Loucy (cell line): ENCODE measurements around the gene RPTOR.

Experiments used
- H2AFZ ChIP-seq: fragments of 200-600 bp; sonication (generic); 2 replicates; pipeline ENCODE4 v1.6.0; 2016; ENCODE audit warnings: antibody characterized with exemption, mild to moderate bottlenecking, low read length, moderate library complexity
- H3F3A ChIP-seq: fragments of 200-600 bp; 2 replicates; pipeline ENCODE4 v1.6.0; 2016; ENCODE audit warnings: antibody characterized with exemption, low read depth, mild to moderate bottlenecking
- H3K27me3 ChIP-seq: fragments of 200-600 bp; sonication (generic); 2 replicates; pipeline ENCODE4 v1.6.1; 2014; ENCODE audit warnings: low read length, mild to moderate bottlenecking; ENCODE audit not compliant: insufficient read depth, poor library complexity, severe bottlenecking
- H3K36me3 ChIP-seq: fragments of 200-600 bp; sonication (generic); 2 replicates; pipeline ENCODE4 v1.6.1; 2016; ENCODE audit warnings: low read length; ENCODE audit not compliant: insufficient read depth
- H3K4me1 ChIP-seq: fragments of 200-600 bp; sonication (generic); 2 replicates; pipeline ENCODE4 v1.5.1; 2014; ENCODE audit warnings: low read length, mild to moderate bottlenecking; ENCODE audit not compliant: insufficient read depth, poor library complexity, severe bottlenecking
- H3K4me2 ChIP-seq: fragments of 200-600 bp; sonication (generic); 2 replicates; pipeline ENCODE4 v1.6.0; 2014; ENCODE audit warnings: antibody characterized with exemption, low read length, low read depth, mild to moderate bottlenecking; ENCODE audit not compliant: poor library complexity, severe bottlenecking
- H3K4me3 ChIP-seq: fragments of 200-600 bp; sonication (generic); 2 replicates; pipeline ENCODE4 v1.5.1; 2014; ENCODE audit warnings: low read length, mild to moderate bottlenecking, mixed read lengths; ENCODE audit not compliant: poor library complexity, severe bottlenecking
- H3K79me2 ChIP-seq: fragments of 200-600 bp; sonication (generic); 2 replicates; pipeline ENCODE4 v1.6.1; 2014; ENCODE audit warnings: low read length; ENCODE audit not compliant: insufficient read depth
- H3K9ac ChIP-seq: fragments of 200-600 bp; sonication (generic); 2 replicates; pipeline ENCODE4 v1.6.0; 2014; ENCODE audit warnings: mild to moderate bottlenecking, low read depth, low read length, moderate library complexity; ENCODE audit not compliant: poor library complexity, severe bottlenecking
- H3K9me2 ChIP-seq: fragments of 200-600 bp; sonication (generic); replicated peaks from 2 replicates; pipeline ENCODE4 v1.6.1; 2016; ENCODE audit warnings: low read depth, low read length, mixed read lengths
- H3K9me3 ChIP-seq: fragments of 200-600 bp; sonication (generic); 2 replicates; pipeline ENCODE4 v1.6.1; 2014; ENCODE audit warnings: mild to moderate bottlenecking, antibody characterized with exemption, low read length, low read depth; ENCODE audit not compliant: insufficient read depth
- H4K20me1 ChIP-seq: fragments of 200-600 bp; sonication (generic); 2 replicates; pipeline ENCODE4 v1.6.0; 2014; ENCODE audit warnings: antibody characterized with exemption, low read length, mild to moderate bottlenecking; ENCODE audit not compliant: insufficient read depth, poor library complexity, severe bottlenecking
- EZH2phosphoT487 ChIP-seq: fragments of 200-600 bp; IDR thresholded peaks from 2 replicates; pipeline ENCODE4 v1.6.1; 2018; ENCODE audit warnings: antibody characterized with exemption, mild to moderate bottlenecking, moderate library complexity, borderline replicate concordance
- TF ChIP-seq, protein P1 (sequence below): fragments of 200-600 bp; sonication (generic); conservative IDR thresholded peaks from 2 replicates; pipeline ENCODE4 v1.5.1; 2014; ENCODE audit warnings: mild to moderate bottlenecking, antibody characterized with exemption, low read length

The RPTOR gene

GRCh38 chr17:80565343-80566053, 20.9 kb downstream of the RPTOR start:
- H3K27me3 ChIP-seq: no peaks in the 10 kb centered on the region
- H3K9ac ChIP-seq: no peak overlapping the region
- H4K20me1 ChIP-seq: no peaks in the 10 kb centered on the region
- no peaks in the 10 kb centered on the region for H3K9me2 ChIP-seq
- H3K9me3 ChIP-seq: no peaks in the 10 kb centered on the region
- peaks cover 56% of the 10 kb centered on the region for H3K79me2 ChIP-seq
- TF ChIP-seq EZH2phosphoT487: no peak
- TF ChIP-seq, protein P1, sequence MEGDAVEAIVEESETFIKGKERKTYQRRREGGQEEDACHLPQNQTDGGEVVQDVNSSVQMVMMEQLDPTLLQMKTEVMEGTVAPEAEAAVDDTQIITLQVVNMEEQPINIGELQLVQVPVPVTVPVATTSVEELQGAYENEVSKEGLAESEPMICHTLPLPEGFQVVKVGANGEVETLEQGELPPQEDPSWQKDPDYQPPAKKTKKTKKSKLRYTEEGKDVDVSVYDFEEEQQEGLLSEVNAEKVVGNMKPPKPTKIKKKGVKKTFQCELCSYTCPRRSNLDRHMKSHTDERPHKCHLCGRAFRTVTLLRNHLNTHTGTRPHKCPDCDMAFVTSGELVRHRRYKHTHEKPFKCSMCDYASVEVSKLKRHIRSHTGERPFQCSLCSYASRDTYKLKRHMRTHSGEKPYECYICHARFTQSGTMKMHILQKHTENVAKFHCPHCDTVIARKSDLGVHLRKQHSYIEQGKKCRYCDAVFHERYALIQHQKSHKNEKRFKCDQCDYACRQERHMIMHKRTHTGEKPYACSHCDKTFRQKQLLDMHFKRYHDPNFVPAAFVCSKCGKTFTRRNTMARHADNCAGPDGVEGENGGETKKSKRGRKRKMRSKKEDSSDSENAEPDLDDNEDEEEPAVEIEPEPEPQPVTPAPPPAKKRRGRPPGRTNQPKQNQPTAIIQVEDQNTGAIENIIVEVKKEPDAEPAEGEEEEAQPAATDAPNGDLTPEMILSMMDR: no peak
- H2AFZ ChIP-seq: no peak overlapping the region
- H3K4me1 ChIP-seq: no peaks in the 10 kb centered on the region
- no peak overlapping the region for H3K4me3 ChIP-seq
- H3F3A ChIP-seq: no peaks in the 10 kb centered on the region
- no peaks in the 10 kb centered on the region for H3K36me3 ChIP-seq
- no peak overlapping the region for H3K4me2 ChIP-seq

GRCh38 chr17:80566054-80566400, 21.4 kb downstream of the RPTOR start:
- H3K4me3 ChIP-seq: no peak overlapping the region
- no peaks in the 10 kb centered on the region for H3K36me3 ChIP-seq
- H3K9ac ChIP-seq: no peak overlapping the region
- TF ChIP-seq, protein P1: no peak
- TF ChIP-seq EZH2phosphoT487: no peak
- H3K9me2 ChIP-seq: no peaks in the 10 kb centered on the region
- H3K9me3 ChIP-seq: no peaks in the 10 kb centered on the region
- H3K4me1 ChIP-seq: no peaks in the 10 kb centered on the region
- no peaks in the 10 kb centered on the region for H4K20me1 ChIP-seq
- H3F3A ChIP-seq: no peaks in the 10 kb centered on the region
- no peak overlapping the region for H3K4me2 ChIP-seq
- H2AFZ ChIP-seq: no peak overlapping the region
- H3K27me3 ChIP-seq: no peaks in the 10 kb centered on the region
- H3K79me2 ChIP-seq: peaks cover 54% of the 10 kb centered on the region

DNA sequence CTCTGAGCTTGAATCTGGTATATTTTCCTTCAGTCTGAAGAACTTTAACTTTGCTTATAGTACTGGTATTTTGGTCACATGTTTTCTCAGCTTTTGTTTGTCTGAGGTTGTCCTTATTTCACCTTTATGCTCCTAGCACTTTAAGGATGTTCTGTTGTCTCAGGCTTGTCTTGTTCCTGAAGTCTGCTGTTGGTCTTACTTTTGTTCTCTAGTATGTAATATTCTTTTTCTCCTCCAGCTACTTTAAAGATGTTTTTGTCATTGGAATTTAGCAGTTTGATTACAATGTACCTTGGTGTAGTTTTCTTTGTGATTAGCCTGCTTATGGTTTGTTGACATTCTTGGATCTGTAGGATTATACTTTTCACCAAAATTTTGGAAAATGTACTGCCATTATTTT, 23.6 kb downstream of the RPTOR start:
- TF ChIP-seq, protein P1: no peak
- TF ChIP-seq EZH2phosphoT487: no peak
- H3K4me1 ChIP-seq: no peaks in the 10 kb centered on the region
- H3K9me3 ChIP-seq: no peaks in the 10 kb centered on the region
- peaks cover 51% of the 10 kb centered on the region for H3K79me2 ChIP-seq
- H3K4me2 ChIP-seq: no peak overlapping the region
- H3K36me3 ChIP-seq: peaks cover 2% of the 10 kb centered on the region; the same call in 1 of the 2 replicates
- no peaks in the 10 kb centered on the region for H4K20me1 ChIP-seq
- no peak overlapping the region for H3K4me3 ChIP-seq
- no peak overlapping the region for H2AFZ ChIP-seq
- H3K9me2 ChIP-seq: no peaks in the 10 kb centered on the region
- H3F3A ChIP-seq: no peaks in the 10 kb centered on the region
- H3K9ac ChIP-seq: no peak overlapping the region
- no peaks in the 10 kb centered on the region for H3K27me3 ChIP-seq
